HEK293T (cell line): ENCODE results near the gene APRT.

Source experiments
- CTCF ChIA-PET: fragments of 350-600 bp; formaldehyde crosslinking; extraction: SDS; loops from one replicate; lab custom pipeline; 2021; ENCODE audit warnings: antibody characterized with exemption, inconsistent platforms; lab: Yijun Ruan, JAX
- POLR2A ChIA-PET: fragments of 350-600 bp; formaldehyde crosslinking; extraction: SDS; loops from one replicate; lab custom pipeline; 2020; ENCODE audit warnings: antibody characterized with exemption, inconsistent platforms; lab: Yijun Ruan, JAX
- DNase-seq: peaks from one replicate; pipeline ENCODE4 v3.0.0; 2012; ENCODE audit warnings: mixed read lengths; ENCODE audit errors: extremely low spot score
- ARNT ChIP-seq: fragments of 450-650 bp; IDR thresholded peaks from 2 replicates; pipeline ENCODE4 v1.6.1; 2017; ENCODE audit warnings: mild to moderate bottlenecking
- BHLHE40 ChIP-seq: fragments of 450-650 bp; IDR thresholded peaks from 2 replicates; pipeline ENCODE4 v1.6.1; 2016; ENCODE audit warnings: mild to moderate bottlenecking, moderate library complexity, borderline replicate concordance
- CTBP1 ChIP-seq: fragments of 450-650 bp; IDR thresholded peaks from 2 replicates; pipeline ENCODE4 v1.6.1; 2016; ENCODE audit warnings: borderline replicate concordance
- ELF4 ChIP-seq: fragments of 450-650 bp; IDR thresholded peaks from 2 replicates; pipeline ENCODE4 v1.6.1; 2017; ENCODE audit warnings: antibody characterized with exemption
- FOXA1 ChIP-seq: fragments of 450-650 bp; IDR thresholded peaks from 2 replicates; pipeline ENCODE4 v1.6.1; 2016; ENCODE audit warnings: mild to moderate bottlenecking
- FOXK2 ChIP-seq: fragments of 450-650 bp; IDR thresholded peaks from 2 replicates; pipeline ENCODE4 v1.6.1; 2016; ENCODE audit warnings: mild to moderate bottlenecking
- FOXM1 ChIP-seq: fragments of 450-650 bp; IDR thresholded peaks from 2 replicates; pipeline ENCODE4 v1.6.1; 2017; ENCODE audit warnings: mild to moderate bottlenecking, borderline replicate concordance
- HDGF ChIP-seq: fragments of 450-650 bp; IDR thresholded peaks from 2 replicates; pipeline ENCODE4 v1.6.1; 2017; ENCODE audit warnings: antibody characterized with exemption, borderline replicate concordance
- L3MBTL2 ChIP-seq: fragments of 450-650 bp; conservative IDR thresholded peaks from 2 replicates; pipeline ENCODE4 v1.6.1; 2016; ENCODE audit warnings: mild to moderate bottlenecking
- LEF1 ChIP-seq: fragments of 450-650 bp; IDR thresholded peaks from 2 replicates; pipeline ENCODE4 v1.6.1; 2017; ENCODE audit warnings: mild to moderate bottlenecking, borderline replicate concordance
- NFRKB ChIP-seq: fragments of 450-650 bp; IDR thresholded peaks from 2 replicates; pipeline ENCODE4 v1.6.1; 2016; ENCODE audit warnings: mild to moderate bottlenecking, moderate library complexity
- SP1 ChIP-seq: fragments of 450-650 bp; IDR thresholded peaks from 2 replicates; pipeline ENCODE4 v1.6.1; 2017
- SUZ12 ChIP-seq: fragments of 450-650 bp; IDR thresholded peaks from 2 replicates; pipeline ENCODE4 v1.6.1; 2016; ENCODE audit warnings: mild to moderate bottlenecking
- TARDBP ChIP-seq: fragments of 450-650 bp; IDR thresholded peaks from 2 replicates; pipeline ENCODE4 v1.6.1; 2016
- ZNF384 ChIP-seq: fragments of 450-650 bp; IDR thresholded peaks from 2 replicates; pipeline ENCODE4 v1.6.1; 2016
- TF ChIP-seq, protein P1 (sequence below): fragments of 450-650 bp; IDR thresholded peaks from 2 replicates; pipeline ENCODE4 v1.6.1; 2016

Gene APRT

DNA sequence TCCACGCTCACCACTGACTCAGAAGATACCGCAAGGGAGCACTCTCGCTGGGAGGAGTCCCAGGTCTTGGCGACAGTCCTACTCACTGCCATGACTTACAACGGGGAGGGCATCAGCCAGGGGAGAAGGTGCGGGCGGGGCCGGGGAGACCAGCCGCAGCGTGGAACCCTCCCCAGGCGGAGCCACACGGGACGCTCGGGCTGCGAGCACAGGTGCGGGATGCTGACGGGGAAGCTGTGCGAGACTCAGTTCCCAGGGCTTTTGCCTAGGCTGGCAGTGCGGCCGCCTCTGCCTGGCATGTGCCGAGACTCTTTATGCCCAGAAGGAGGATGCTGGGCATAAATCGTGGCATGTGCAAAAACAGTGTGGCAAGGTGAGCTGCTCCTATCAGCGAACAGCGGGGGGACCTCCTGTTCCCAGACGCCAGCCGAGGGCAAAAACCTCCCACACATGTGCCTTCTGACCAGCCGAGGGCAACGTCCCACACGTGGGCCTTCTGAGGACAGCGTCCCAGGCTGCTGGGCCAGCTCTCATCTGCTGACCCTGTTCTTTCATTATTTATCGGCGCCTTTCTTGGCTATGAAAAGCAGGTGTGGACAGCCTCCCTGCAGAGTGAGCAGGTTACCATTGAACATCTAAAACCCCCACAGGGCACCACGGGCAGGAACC is 38.9 kb upstream of the APRT start:
- ChIA-PET POLR2A (no interaction called here), CTCF (no interaction called here)
- no peak for DNase-seq
- TF ChIP-seq SUZ12 (no peak), SP1 (no peak), L3MBTL2 (no peak), NFRKB (no peak), LEF1 (no peak), CTBP1 (no peak)

DNA sequence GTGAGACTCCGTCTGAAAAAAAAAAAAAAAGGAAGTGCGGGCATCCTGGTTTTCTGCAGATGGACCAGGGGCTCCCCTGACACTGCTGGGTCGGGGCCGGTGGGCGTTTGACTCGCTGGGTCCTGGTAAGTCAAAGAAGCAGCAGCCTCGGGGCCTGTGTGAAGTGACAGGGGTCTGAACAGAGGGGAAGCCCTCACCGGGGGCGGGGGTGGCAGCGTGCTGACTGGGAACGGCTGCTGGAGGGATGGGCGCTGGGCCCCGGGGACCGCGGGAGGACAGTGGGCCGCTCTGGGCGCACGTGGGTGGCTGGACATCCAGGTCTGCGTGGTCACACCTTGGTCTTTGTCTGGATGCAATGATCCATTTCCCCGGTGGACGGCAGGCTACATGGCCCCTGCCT is 36.8 kb upstream of the APRT start:
- ChIA-PET POLR2A (no interaction called here), CTCF (no interaction called here)
- TF ChIP-seq FOXA1: no peak
- TF ChIP-seq, protein P1, sequence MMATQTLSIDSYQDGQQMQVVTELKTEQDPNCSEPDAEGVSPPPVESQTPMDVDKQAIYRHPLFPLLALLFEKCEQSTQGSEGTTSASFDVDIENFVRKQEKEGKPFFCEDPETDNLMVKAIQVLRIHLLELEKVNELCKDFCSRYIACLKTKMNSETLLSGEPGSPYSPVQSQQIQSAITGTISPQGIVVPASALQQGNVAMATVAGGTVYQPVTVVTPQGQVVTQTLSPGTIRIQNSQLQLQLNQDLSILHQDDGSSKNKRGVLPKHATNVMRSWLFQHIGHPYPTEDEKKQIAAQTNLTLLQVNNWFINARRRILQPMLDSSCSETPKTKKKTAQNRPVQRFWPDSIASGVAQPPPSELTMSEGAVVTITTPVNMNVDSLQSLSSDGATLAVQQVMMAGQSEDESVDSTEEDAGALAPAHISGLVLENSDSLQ: no peak
- TF ChIP-seq FOXK2: no peak
- TF ChIP-seq NFRKB: no peak
- no peak for DNase-seq

DNA sequence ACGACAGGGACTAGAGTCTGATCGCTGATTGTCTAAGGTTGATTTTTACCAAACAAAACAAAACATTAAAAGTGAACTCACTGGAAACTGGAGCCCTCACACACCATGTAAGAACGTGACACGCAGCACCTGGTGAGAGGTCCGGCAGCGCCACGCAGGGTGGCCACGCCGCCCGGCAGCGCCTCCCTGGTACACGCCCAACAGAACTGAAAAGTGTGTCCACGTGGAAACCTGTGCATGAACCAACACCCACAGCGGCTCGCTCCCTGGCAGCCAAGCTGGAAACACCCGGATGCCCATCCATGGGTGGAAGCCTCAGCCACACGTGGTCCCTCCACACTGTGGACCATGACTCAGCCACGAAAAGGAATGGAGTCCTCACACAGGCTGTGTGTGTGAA is 35.9 kb upstream of the APRT start:
- TF ChIP-seq L3MBTL2 (no peak), LEF1 (no peak), ELF4 (no peak), FOXK2 (no peak), SUZ12 (no peak), ARNT (no peak), CTBP1 (no peak), ZNF384 (no peak), HDGF (no peak), FOXA1 (no peak), SP1 (no peak), NFRKB (no peak), FOXM1 (no peak)
- TF ChIP-seq, protein P1: no peak
- no peak for DNase-seq
- POLR2A ChIA-PET: interaction anchor here (2.0 kb wide), 1 partner anchor 9 kb away, joined by 5 read pairs; the partner anchor contains the start of genes GALNS and TRAPPC2L
- CTCF ChIA-PET: no interaction called here

DNA sequence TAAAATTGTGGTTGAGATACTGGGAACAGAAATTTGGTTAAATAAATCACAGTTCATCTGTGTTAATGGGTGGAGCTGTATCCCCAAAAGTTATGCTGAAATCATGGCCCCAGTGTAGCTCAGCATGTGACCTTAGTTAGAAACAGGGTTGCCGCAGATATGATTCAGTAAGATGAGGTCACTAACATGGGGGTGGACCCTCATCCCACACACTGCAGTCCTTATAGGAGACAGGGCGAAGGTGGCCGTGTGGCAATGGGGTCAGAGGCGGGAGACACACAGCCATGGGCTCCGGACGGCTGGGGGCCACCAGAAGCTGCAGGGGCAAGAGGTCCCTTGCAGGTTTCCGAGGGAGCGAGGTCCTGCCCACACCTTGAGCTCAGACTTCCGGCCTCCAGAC is 34.4 kb upstream of the APRT start:
- ChIA-PET POLR2A (interaction anchor here (2.0 kb wide), 1 partner anchor 11 kb away, joined by 5 read pairs; the partner anchor contains the start of genes GALNS and TRAPPC2L), CTCF (no interaction called here)
- TF ChIP-seq NFRKB (no peak), SP1 (no peak)
- TF ChIP-seq, protein P1: no peak
- DNase-seq: no peak

DNA sequence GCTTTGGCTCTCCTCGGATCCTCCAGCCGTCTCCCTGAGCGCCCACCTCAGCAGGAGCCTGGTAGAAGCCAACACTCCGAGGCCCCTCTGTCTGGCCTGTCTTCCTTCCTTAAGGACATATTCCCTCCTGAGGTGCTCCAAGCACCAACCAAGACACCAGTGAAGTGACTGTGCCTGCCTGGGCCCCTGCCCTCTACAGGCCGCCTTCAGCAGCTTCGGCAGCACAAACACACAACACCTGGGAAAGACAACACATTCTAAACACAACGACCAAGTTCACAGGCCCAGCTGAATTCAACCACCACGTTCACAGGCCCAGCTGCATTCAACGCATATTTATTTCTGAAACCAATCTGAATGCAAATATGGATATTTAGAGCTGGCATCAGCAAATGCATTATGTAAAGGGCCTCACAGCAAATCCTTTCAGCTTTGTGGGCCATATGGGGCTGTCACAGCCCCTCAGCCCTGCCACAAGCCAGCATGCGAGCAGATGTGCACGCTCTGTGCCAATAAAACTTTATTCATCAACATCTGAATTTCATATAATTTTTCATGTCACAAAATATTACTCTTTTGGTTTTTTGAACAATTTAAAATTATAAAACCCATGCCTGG is 32.8 kb upstream of the APRT start:
- CTCF ChIA-PET: no interaction called here
- DNase-seq: no peak
- TF ChIP-seq L3MBTL2 (no peak), SUZ12 (no peak), FOXA1 (no peak), SP1 (no peak), FOXK2 (no peak), LEF1 (no peak), CTBP1 (no peak), FOXM1 (no peak), HDGF (no peak), BHLHE40 (no peak), NFRKB (no peak), ZNF384 (no peak), ARNT (no peak), TARDBP (no peak), ELF4 (no peak)
- TF ChIP-seq, protein P1: no peak
- POLR2A ChIA-PET: no interaction called here

DNA sequence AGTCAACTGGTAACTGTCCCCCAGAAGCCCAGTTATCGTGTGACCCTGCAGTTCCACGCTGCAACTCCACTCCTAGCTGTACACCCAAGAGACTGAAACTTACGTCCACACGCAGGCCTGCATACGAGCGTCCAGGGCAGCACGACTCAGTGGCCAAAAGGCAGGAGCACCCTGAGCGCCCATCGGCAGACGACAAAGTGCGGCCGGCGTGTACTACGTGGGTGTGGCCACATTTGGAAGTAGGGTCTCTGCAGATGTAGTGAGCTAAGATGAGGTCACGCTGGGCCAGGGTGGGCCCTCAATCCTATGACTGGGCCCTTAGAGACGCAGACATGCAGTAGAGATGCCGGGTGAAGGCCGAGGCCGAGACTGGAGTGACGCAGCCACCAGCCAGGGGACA is 31.5 kb upstream of the APRT start:
- no peak for DNase-seq
- ChIA-PET POLR2A (no interaction called here), CTCF (no interaction called here)
- TF ChIP-seq LEF1 (no peak), HDGF (no peak), BHLHE40 (no peak), ZNF384 (no peak), ELF4 (no peak), SUZ12 (no peak), FOXK2 (no peak), SP1 (no peak), L3MBTL2 (no peak), FOXM1 (no peak), TARDBP (no peak), NFRKB (no peak), FOXA1 (no peak), ARNT (no peak)
- TF ChIP-seq, protein P1: no peak
